HG03060 (cell line): Measurements from ENCODE around the gene OLFM1.
"Not testable (repeated sequence)": the region's sequence is repeated elsewhere in the genome, so short reads cannot be mapped to it uniquely, and the experiment has no call there.

Source experiments
- ATAC-seq: cut with Tn5 transposase; IDR thresholded peaks from one replicate; pipeline ENCODE4 v1.9.1; 2021; ENCODE audit warnings: low read depth, moderate number of reproducible peaks; ENCODE audit not compliant: unreplicated experiment

Gene OLFM1

GRCh38 chr9:135056541-135056940 lies 30.9 kb upstream of the OLFM1 start:
- no peak for ATAC-seq

GRCh38 chr9:135060461-135061116 lies 26.9 kb upstream of the OLFM1 start:
- no peak for ATAC-seq

GRCh38 chr9:135061441-135061840 lies 26.0 kb upstream of the OLFM1 start:
- no peak for ATAC-seq

GRCh38 chr9:135062254-135062653 lies 25.2 kb upstream of the OLFM1 start:
- ATAC-seq, result no peak

GRCh38 chr9:135063466-135063865 lies 24.0 kb upstream of the OLFM1 start:
- ATAC-seq, result not testable (repeated sequence)

GRCh38 chr9:135063888-135064287 lies 23.6 kb upstream of the OLFM1 start:
- not testable (repeated sequence) for ATAC-seq

- no peak for ATAC-seq
Observed at GRCh38 chr9:135065151-135065550, 22.3 kb upstream of the OLFM1 start.

- no peak for ATAC-seq
Observed at GRCh38 chr9:135065804-135066203, 21.7 kb upstream of the OLFM1 start.

GRCh38 chr9:135066291-135066690 lies 21.2 kb upstream of the OLFM1 start:
- ATAC-seq, result no peak

- no peak for ATAC-seq
Observed at GRCh38 chr9:135067096-135067710, 20.3 kb upstream of the OLFM1 start.

- no peak for ATAC-seq
Observed at GRCh38 chr9:135068776-135069415, 18.6 kb upstream of the OLFM1 start.

- ATAC-seq, result no peak
Observed at GRCh38 chr9:135069558-135070197, 17.8 kb upstream of the OLFM1 start.

- no peak for ATAC-seq
Observed at GRCh38 chr9:135070198-135070951, 17.1 kb upstream of the OLFM1 start.

GRCh38 chr9:135070964-135071735 lies 16.3 kb upstream of the OLFM1 start:
- no peak for ATAC-seq

- ATAC-seq, result no peak
Observed at GRCh38 chr9:135073081-135073740, 14.3 kb upstream of the OLFM1 start.

- ATAC-seq, result no peak
Observed at GRCh38 chr9:135073741-135074305, 13.6 kb upstream of the OLFM1 start.

- ATAC-seq, result no peak
Observed at GRCh38 chr9:135074354-135075233, 12.9 kb upstream of the OLFM1 start.
